Endothelial cell of umbilical vein (primary cell): ENCODE results near the gene PTOV1. TPM values are rescaled to one million over a fixed set of nuclear protein-coding genes. Genes with fewer than 3 reads are reported as not detected.

Experiments
- BruUV-seq: library from RNA; stranded (reverse); fragments of 400-500 nt; replicated peaks from 2 replicates; lab custom pipeline; 2021; lab: Mats Ljungman, UMichigan
- CTCF ChIA-PET: fragments of 300-600, 350-600 bp; sonication (Branson Sonifier 250); formaldehyde crosslinking; loops from one replicate; lab custom pipeline; 2021; ENCODE audit warnings: antibody characterized with exemption, inconsistent platforms; lab: Charles Lee
- POLR2A ChIA-PET: fragments of 300-600, 350-600 bp; sonication (Branson Sonifier 250); formaldehyde crosslinking; loops from one replicate; lab custom pipeline; 2021; ENCODE audit warnings: antibody characterized with exemption, inconsistent platforms; lab: Charles Lee
- DNase-seq: peaks from one replicate; pipeline ENCODE4 v3.0.0-alpha.2; 2011; ENCODE audit warnings: low read depth, low spot score
- FAIRE-seq: peaks from 2 replicates; lab custom pipeline; 2011; peaks lifted over from hg19 to GRCh38; lab: Jason Lieb, UNC
- H2AFZ ChIP-seq: 2 replicates; pipeline ENCODE4 v1.6.0; 2012; ENCODE audit warnings: low read depth, low read length, control low read depth, inconsistent platforms
- H3K27ac ChIP-seq: 2 replicates; pipeline ENCODE4 v1.5.1; 2011; ENCODE audit warnings: low read depth, mild to moderate bottlenecking, control low read depth, low read length, moderate library complexity; ENCODE audit not compliant: insufficient read depth
- H3K27me3 ChIP-seq, 2 experiments: 2 replicates each; pipeline versions ENCODE4 v1.6.0 to v1.6.1; 2011; ENCODE audit warnings: low read length in 2 of 2, mixed read lengths in 1 of 2; ENCODE audit not compliant: control insufficient read depth in 2 of 2, insufficient read depth in 2 of 2
- H3K36me3 ChIP-seq, 2 experiments: 2 replicates in 1 of 2; 3 replicates in 1 of 2; pipeline ENCODE4 v1.5.1; 2011; ENCODE audit warnings: low read length in 2 of 2, mild to moderate bottlenecking in 1 of 2, moderate library complexity in 1 of 2; ENCODE audit not compliant: control insufficient read depth in 2 of 2, insufficient read depth in 2 of 2; ENCODE audit errors: extremely low read depth in 1 of 2
- H3K4me1 ChIP-seq: 3 replicates; pipeline ENCODE4 v1.5.1; 2011; ENCODE audit warnings: mild to moderate bottlenecking, low read length; ENCODE audit not compliant: control insufficient read depth, insufficient read depth; ENCODE audit errors: extremely low read depth
- H3K4me2 ChIP-seq: 2 replicates; pipeline ENCODE4 v1.6.1; 2011; ENCODE audit warnings: low read length, control low read depth, mixed read lengths; ENCODE audit not compliant: insufficient read depth
- H3K4me3 ChIP-seq, 3 experiments: fragments of 200-600 bp in 1 of 3; sonication (generic), shearing (Covaris generic) in 1 of 3; replicated peaks in 1 of 3; 2 replicates each; pipeline ENCODE4 v1.5.1; 2011 to 2016; ENCODE audit warnings: control low read depth in 3 of 3, low read length in 3 of 3, mild to moderate bottlenecking in 2 of 3, inconsistent platforms in 1 of 3, low read depth in 1 of 3, moderate library complexity in 1 of 3; ENCODE audit not compliant: insufficient read depth in 1 of 3
- H3K79me2 ChIP-seq: 2 replicates; pipeline ENCODE4 v1.6.0; 2012; ENCODE audit warnings: low read length, inconsistent platforms; ENCODE audit not compliant: control insufficient read depth, insufficient read depth
- H3K9ac ChIP-seq: replicated peaks from 2 replicates; pipeline ENCODE3; 2011; ENCODE audit warnings: low read length, control low read depth; ENCODE audit not compliant: insufficient read depth; ENCODE audit errors: extremely low read depth
- H3K9me1 ChIP-seq: replicated peaks from 3 replicates; pipeline ENCODE4 v1.6.0; 2011; ENCODE audit warnings: mild to moderate bottlenecking, low read length; ENCODE audit not compliant: control insufficient read depth, insufficient read depth; ENCODE audit errors: extremely low read depth
- H3K9me3 ChIP-seq: replicated peaks from 2 replicates; pipeline ENCODE4 v1.5.1; 2012; ENCODE audit warnings: low read length, inconsistent platforms; ENCODE audit not compliant: control insufficient read depth, insufficient read depth
- H4K20me1 ChIP-seq: replicated peaks from 2 replicates; pipeline ENCODE3; 2011; ENCODE audit warnings: mild to moderate bottlenecking, low read length; ENCODE audit not compliant: control insufficient read depth, insufficient read depth; ENCODE audit errors: extremely low read depth
- EZH2 ChIP-seq: IDR thresholded peaks from 2 replicates; pipeline ENCODE4 v1.6.1; 2012; ENCODE audit warnings: borderline replicate concordance, low read depth, mild to moderate bottlenecking, moderate library complexity, low read length, inconsistent platforms; ENCODE audit not compliant: severe bottlenecking
- FOS ChIP-seq: IDR thresholded peaks from 2 replicates; pipeline ENCODE4 v1.6.1; 2011; ENCODE audit warnings: mild to moderate bottlenecking, low read length, moderate library complexity, borderline replicate concordance; ENCODE audit not compliant: insufficient read depth
- GATA2 ChIP-seq: IDR thresholded peaks from 2 replicates; pipeline ENCODE4 v1.7.0; 2011; ENCODE audit warnings: low read depth, mild to moderate bottlenecking, moderate library complexity, mixed read lengths, low read length; ENCODE audit not compliant: insufficient read length, insufficient read depth
- JUN ChIP-seq: IDR thresholded peaks from 2 replicates; pipeline ENCODE4 v1.6.1; 2011; ENCODE audit warnings: borderline replicate concordance, low read depth; ENCODE audit not compliant: insufficient read length, insufficient read depth
- MYC ChIP-seq: IDR thresholded peaks from one replicate; pipeline ENCODE4 v1.6.1; 2011; ENCODE audit warnings: mild to moderate bottlenecking, low read depth, low read length
- POLR2A ChIP-seq: IDR thresholded peaks from 2 replicates; pipeline ENCODE4 v1.6.1; 2012; ENCODE audit warnings: low read depth, mild to moderate bottlenecking, control low read depth, low read length
- POLR2AphosphoS5 ChIP-seq: IDR thresholded peaks from 2 replicates; pipeline ENCODE4 v1.6.1; 2012; ENCODE audit warnings: low read depth, mild to moderate bottlenecking, control low read depth, low read length, moderate library complexity; ENCODE audit not compliant: insufficient read depth
- dilution Hi-C: fragments of 300-500 bp; cut with MboI; formaldehyde crosslinking; loops from one replicate; pipeline ENCODE4 v1.15.0; 2019; ENCODE audit warnings: low sequenced_read_pairs; ENCODE audit not compliant: extremely low pct_ligation_motif_present
- intact Hi-C: fragments of 100-400 bp; cut with micrococcal nuclease; formaldehyde crosslinking; loops from one replicate; pipeline ENCODE4 v1.10.0; 2022
- polyA plus RNA-seq, 4 experiments: library from polyadenylated mRNA; depleted of rRNA in 3 of 4; stranded (reverse) in 3 of 4; unstranded in 1 of 4; fragments of >200 nt; gene quantifications; 2 replicates each; pipeline versions ENCODE4 v1.2.1 to v1.2.3, GENCODE V29; 2011 to 2012; ENCODE audit warnings: missing spikeins in 1 of 4
- total RNA-seq: library from RNA; stranded (reverse); gene quantifications from 2 replicates; pipeline ENCODE4 v1.2.3, GENCODE V29; 2021
- TF ChIP-seq, protein P1 (sequence below), 2 donors: IDR thresholded peaks; 1 replicate in 1 of 2; 2 replicates in 1 of 2; pipeline ENCODE4 v1.5.1; 2011; ENCODE audit warnings: low read length in 2 of 2, mild to moderate bottlenecking in 2 of 2, moderate library complexity in 2 of 2, control low read depth in 1 of 2, inconsistent platforms in 1 of 2, low read depth in 1 of 2; ENCODE audit not compliant: insufficient read depth in 1 of 2; ENCODE audit errors: extremely low read depth in 1 of 2
- TF ChIP-seq, protein P2 (sequence below): IDR thresholded peaks from 2 replicates; pipeline ENCODE4 v1.6.1; 2011; ENCODE audit not compliant: insufficient read depth, insufficient read length

The PTOV1 gene
- total and polyA plus RNA-seq, 2 donors (not counting 3 experiments of a cell fraction or from before 2014, with no cell fraction given): 116 to 184 TPM

DNA sequence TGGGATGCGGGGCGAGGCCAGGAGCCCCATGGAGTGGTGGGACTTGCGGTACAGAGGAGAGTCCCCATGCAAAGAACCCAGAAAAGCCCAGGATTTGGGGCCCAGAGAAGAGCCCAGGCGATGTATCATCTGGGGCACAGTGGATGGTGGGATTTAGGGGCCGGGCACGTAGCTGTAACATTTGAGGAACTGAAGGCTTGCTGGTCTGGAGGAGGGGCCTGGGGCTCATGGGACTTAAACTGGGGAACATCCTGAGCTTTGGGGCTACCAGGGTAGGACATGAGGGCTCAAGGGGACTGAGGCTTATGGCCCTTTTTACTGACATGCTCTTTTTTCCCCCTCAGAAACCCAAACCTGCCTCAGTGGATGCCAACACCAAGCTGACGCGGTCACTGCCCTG, 19.4 kb upstream of the PTOV1 start:
- TF ChIP-seq FOS (no peak), GATA2 (no peak), POLR2A (no peak), JUN (no peak), EZH2 (no peak), MYC (no peak), POLR2AphosphoS5 (no peak)
- TF ChIP-seq, protein P1, sequence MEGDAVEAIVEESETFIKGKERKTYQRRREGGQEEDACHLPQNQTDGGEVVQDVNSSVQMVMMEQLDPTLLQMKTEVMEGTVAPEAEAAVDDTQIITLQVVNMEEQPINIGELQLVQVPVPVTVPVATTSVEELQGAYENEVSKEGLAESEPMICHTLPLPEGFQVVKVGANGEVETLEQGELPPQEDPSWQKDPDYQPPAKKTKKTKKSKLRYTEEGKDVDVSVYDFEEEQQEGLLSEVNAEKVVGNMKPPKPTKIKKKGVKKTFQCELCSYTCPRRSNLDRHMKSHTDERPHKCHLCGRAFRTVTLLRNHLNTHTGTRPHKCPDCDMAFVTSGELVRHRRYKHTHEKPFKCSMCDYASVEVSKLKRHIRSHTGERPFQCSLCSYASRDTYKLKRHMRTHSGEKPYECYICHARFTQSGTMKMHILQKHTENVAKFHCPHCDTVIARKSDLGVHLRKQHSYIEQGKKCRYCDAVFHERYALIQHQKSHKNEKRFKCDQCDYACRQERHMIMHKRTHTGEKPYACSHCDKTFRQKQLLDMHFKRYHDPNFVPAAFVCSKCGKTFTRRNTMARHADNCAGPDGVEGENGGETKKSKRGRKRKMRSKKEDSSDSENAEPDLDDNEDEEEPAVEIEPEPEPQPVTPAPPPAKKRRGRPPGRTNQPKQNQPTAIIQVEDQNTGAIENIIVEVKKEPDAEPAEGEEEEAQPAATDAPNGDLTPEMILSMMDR (IDR thresholded peaks at IDR 0.05; ENCODE audit: extremely low read depth in 1 of 2, insufficient read depth in 1 of 2, low read depth in 1 of 2, low read length in 2 of 2): no peak
- TF ChIP-seq, protein P2, sequence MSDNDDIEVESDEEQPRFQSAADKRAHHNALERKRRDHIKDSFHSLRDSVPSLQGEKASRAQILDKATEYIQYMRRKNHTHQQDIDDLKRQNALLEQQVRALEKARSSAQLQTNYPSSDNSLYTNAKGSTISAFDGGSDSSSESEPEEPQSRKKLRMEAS: no peak

More for the DNA sequence above, 19.4 kb upstream of the PTOV1 start:
- Histone ChIP-seq H3K9me1 (no peaks in the 10 kb centered on the region), H3K4me3 (no peak overlapping the region), H3K79me2 (no peaks in the 10 kb centered on the region), H3K4me1 (peaks cover 8% of the 10 kb centered on the region), H3K27ac (no peak overlapping the region), H3K4me2 (no peak overlapping the region), H3K9ac (no peak overlapping the region), H3K9me3 (no peaks in the 10 kb centered on the region), H3K27me3 (no peaks in the 10 kb centered on the region), H2AFZ (no peak overlapping the region), H4K20me1 (no peaks in the 10 kb centered on the region), H3K36me3 (peaks cover 11 to 63% of the 10 kb centered on the region in 2 experiments)
- no peak for DNase-seq
- ChIA-PET POLR2A (no interaction called here), CTCF (interaction anchor here (1.5 kb wide), 1 partner anchor 9 kb away, joined by 7 read pairs; no protein-coding TSS in a partner anchor)
- no peak for FAIRE-seq
- dilution Hi-C loops: no loop called here
- intact Hi-C loops: no loop called here
- no TSS peak for BruUV-seq
